ENCODE data around the gene BCL11A. TPM values are rescaled to one million over a fixed set of nuclear protein-coding genes. Genes with fewer than 3 reads are reported as not detected.

The BCL11A gene
- total RNA-seq, 2 experiments from 2014 or later: not detected

- ATAC-seq (no peak), DNase-seq (no peak)
- CTCF ChIA-PET: interaction anchor here (0.9 to 2.1 kb wide), 2 partner anchors 16 to 48 kb away, joined by 3 to 6 read pairs; no protein-coding TSS in a partner anchor
- no peaks in the 10 kb centered on the region for H3K36me3 Mint-ChIP-seq
- H3K4me3 Mint-ChIP-seq: no peak overlapping the region
- H3K27ac Mint-ChIP-seq: no peak overlapping the region
- H3K27me3 Mint-ChIP-seq: peaks cover 72% of the 10 kb centered on the region
- H3K4me1 Mint-ChIP-seq: no peaks in the 10 kb centered on the region
- no peaks in the 10 kb centered on the region for H3K9me3 Mint-ChIP-seq (ENCODE audit: low read depth)
Observed at GRCh38 chr2:60534052-60534685, 19.3 kb downstream of the BCL11A start.

GRCh38 chr2:60533101-60534051, 20.1 kb downstream of the BCL11A start:
- Mint-ChIP-seq H3K36me3 (no peaks in the 10 kb centered on the region), H3K4me3 (no peak overlapping the region), H3K27ac (no peak overlapping the region), H3K4me1 (no peaks in the 10 kb centered on the region), H3K9me3 (ENCODE audit: low read depth) (no peaks in the 10 kb centered on the region), H3K27me3 (peaks cover 70% of the 10 kb centered on the region)
- DNase-seq (no peak), ATAC-seq (no peak)
- CTCF ChIA-PET: interaction anchor here (0.9 kb wide), 1 partner anchor 49 kb away, joined by 3 read pairs; no protein-coding TSS in a partner anchor

GRCh38 chr2:60532421-60532820, 21.0 kb downstream of the BCL11A start:
- Mint-ChIP-seq H3K27me3 (peaks cover 66% of the 10 kb centered on the region), H3K4me3 (no peak overlapping the region), H3K36me3 (no peaks in the 10 kb centered on the region), H3K27ac (no peak overlapping the region), H3K9me3 (ENCODE audit: low read depth) (no peaks in the 10 kb centered on the region), H3K4me1 (no peaks in the 10 kb centered on the region)
- ATAC-seq: no peak
- no peak for DNase-seq
- CTCF ChIA-PET: no interaction called here

GRCh38 chr2:60531701-60532133, 21.7 kb downstream of the BCL11A start:
- H3K4me1 Mint-ChIP-seq: no peaks in the 10 kb centered on the region
- no peaks in the 10 kb centered on the region for H3K9me3 Mint-ChIP-seq (ENCODE audit: low read depth)
- no peak overlapping the region for H3K27ac Mint-ChIP-seq
- ATAC-seq: no peak
- no peak overlapping the region for H3K4me3 Mint-ChIP-seq
- no peak for DNase-seq
- no peaks in the 10 kb centered on the region for H3K36me3 Mint-ChIP-seq
- H3K27me3 Mint-ChIP-seq: peaks cover 66% of the 10 kb centered on the region
- CTCF ChIA-PET: no interaction called here

GRCh38 chr2:60530660-60531281, 22.7 kb downstream of the BCL11A start:
- Mint-ChIP-seq H3K9me3 (ENCODE audit: low read depth) (no peaks in the 10 kb centered on the region), H3K4me1 (no peaks in the 10 kb centered on the region), H3K27me3 (peaks cover 62% of the 10 kb centered on the region), H3K36me3 (no peaks in the 10 kb centered on the region), H3K4me3 (no peak overlapping the region), H3K27ac (no peak overlapping the region)
- DNase-seq: no peak
- no peak for ATAC-seq
- CTCF ChIA-PET: interaction anchor here (1.1 kb wide), 1 partner anchor 30 kb away, joined by 3 read pairs; no protein-coding TSS in a partner anchor

- Mint-ChIP-seq H3K9me3 (ENCODE audit: low read depth) (no peaks in the 10 kb centered on the region), H3K36me3 (no peaks in the 10 kb centered on the region), H3K4me3 (no peak overlapping the region)
Observed at GRCh38 chr2:60529785-60530627, 23.4 kb downstream of the BCL11A start.

GRCh38 chr2:60529136-60529784, 24.2 kb downstream of the BCL11A start:
- Mint-ChIP-seq H3K4me3 (no peak overlapping the region), H3K27ac (no peak overlapping the region), H3K27me3 (peaks cover 56% of the 10 kb centered on the region), H3K9me3 (ENCODE audit: low read depth) (no peaks in the 10 kb centered on the region), H3K36me3 (no peaks in the 10 kb centered on the region), H3K4me1 (no peaks in the 10 kb centered on the region)
- DNase-seq (no peak), ATAC-seq (no peak)
- CTCF ChIA-PET: no interaction called here

More at GRCh38 chr2:60529785-60530627, 23.4 kb downstream of the BCL11A start:
- H3K4me1 Mint-ChIP-seq: no peaks in the 10 kb centered on the region
- ATAC-seq (no peak), DNase-seq (no peak)
- no peak overlapping the region for H3K27ac Mint-ChIP-seq
- peaks cover 61% of the 10 kb centered on the region for H3K27me3 Mint-ChIP-seq
- CTCF ChIA-PET: interaction anchor here (1.1 kb wide), 1 partner anchor 31 kb away, joined by 3 read pairs; no protein-coding TSS in a partner anchor

GRCh38 chr2:60528281-60529020, 25.0 kb downstream of the BCL11A start:
- ATAC-seq (no peak), DNase-seq (no peak)
- no peaks in the 10 kb centered on the region for H3K36me3 Mint-ChIP-seq
- H3K27me3 Mint-ChIP-seq: peaks cover 48% of the 10 kb centered on the region
- CTCF ChIA-PET: no interaction called here
- H3K27ac Mint-ChIP-seq: no peak overlapping the region
- no peaks in the 10 kb centered on the region for H3K9me3 Mint-ChIP-seq (ENCODE audit: low read depth)
- no peaks in the 10 kb centered on the region for H3K4me1 Mint-ChIP-seq
- no peak overlapping the region for H3K4me3 Mint-ChIP-seq

GRCh38 chr2:60527762-60528161, 25.7 kb downstream of the BCL11A start:
- CTCF ChIA-PET: no interaction called here

GRCh38 chr2:60526623-60527022, 26.8 kb downstream of the BCL11A start:
- Mint-ChIP-seq H3K4me1 (no peaks in the 10 kb centered on the region), H3K4me3 (no peak overlapping the region), H3K27me3 (peaks cover 36% of the 10 kb centered on the region), H3K36me3 (no peaks in the 10 kb centered on the region), H3K9me3 (ENCODE audit: low read depth) (no peaks in the 10 kb centered on the region), H3K27ac (no peak overlapping the region)
- CTCF ChIA-PET: interaction anchor here (0.9 kb wide), 1 partner anchor 20 kb away, joined by 3 read pairs; no protein-coding TSS in a partner anchor
- no peak for DNase-seq
- ATAC-seq: no peak

More at GRCh38 chr2:60527762-60528161, 25.7 kb downstream of the BCL11A start:
- no peak overlapping the region for H3K4me3 Mint-ChIP-seq
- no peak for ATAC-seq
- H3K27ac Mint-ChIP-seq: no peak overlapping the region
- H3K27me3 Mint-ChIP-seq: peaks cover 42% of the 10 kb centered on the region
- DNase-seq: no peak
- H3K9me3 Mint-ChIP-seq (ENCODE audit: low read depth): no peaks in the 10 kb centered on the region
- no peaks in the 10 kb centered on the region for H3K36me3 Mint-ChIP-seq
- no peaks in the 10 kb centered on the region for H3K4me1 Mint-ChIP-seq

GRCh38 chr2:60525899-60526298, 27.6 kb downstream of the BCL11A start:
- no peaks in the 10 kb centered on the region for H3K4me1 Mint-ChIP-seq
- no peak overlapping the region for H3K27ac Mint-ChIP-seq
- no peak overlapping the region for H3K4me3 Mint-ChIP-seq
- no peak for DNase-seq
- CTCF ChIA-PET: interaction anchor here (0.9 kb wide), 1 partner anchor 21 kb away, joined by 3 read pairs; no protein-coding TSS in a partner anchor
- peaks cover 32% of the 10 kb centered on the region for H3K27me3 Mint-ChIP-seq
- H3K9me3 Mint-ChIP-seq (ENCODE audit: low read depth): no peaks in the 10 kb centered on the region
- ATAC-seq: no peak
- no peaks in the 10 kb centered on the region for H3K36me3 Mint-ChIP-seq

- CTCF ChIA-PET: no interaction called here
- ATAC-seq (no peak), DNase-seq (no peak)
- Mint-ChIP-seq H3K4me3 (no peak overlapping the region), H3K27me3 (peaks cover 25% of the 10 kb centered on the region), H3K27ac (no peak overlapping the region), H3K4me1 (no peaks in the 10 kb centered on the region), H3K36me3 (no peaks in the 10 kb centered on the region), H3K9me3 (ENCODE audit: low read depth) (no peaks in the 10 kb centered on the region)
Observed at GRCh38 chr2:60524874-60525273, 28.6 kb downstream of the BCL11A start.

All from activated CD8-positive, alpha-beta memory T cell treated with anti-CD3 and anti-CD28 coated beads, Interleukin-2, amount 10 ng/mL, durations not matched to agents 7 days and 5 days (primary cell).